K562 (cell line): Measurements from ENCODE around the gene NMRAL1.

ENCODE experiments used
- CTCF ChIP-seq, 3 experiments: IDR thresholded peaks in 2 of 3; conservative IDR thresholded peaks in 1 of 3; 2 replicates each; pipeline ENCODE4 v1.5.1; 2011 to 2012; ENCODE audit warnings: low read length in 3 of 3, mild to moderate bottlenecking in 3 of 3, control low read depth in 2 of 3, improper control_type of control experiment in 1 of 3, inconsistent platforms in 1 of 3, low read depth in 1 of 3, mixed read lengths in 1 of 3, moderate library complexity in 1 of 3; ENCODE audit not compliant: insufficient read depth in 2 of 3
- ELK1 ChIP-seq: sonication (generic); formaldehyde crosslinking; IDR thresholded peaks from 2 replicates; pipeline ENCODE4 v1.8.1; 2022; ENCODE audit warnings: missing genetic modification reagents
- HOMEZ ChIP-seq: fragments of 250-450 bp; sonication (Bioruptor Pico); IDR thresholded peaks from 2 replicates; pipeline ENCODE4 v1.4.0; 2020; ENCODE audit warnings: mild to moderate bottlenecking, moderate library complexity
- JUND ChIP-seq, 2 experiments: IDR thresholded peaks; 2 replicates in 1 of 2; 3 replicates in 1 of 2; pipeline ENCODE4 v1.6.1; 2011; ENCODE audit warnings: borderline replicate concordance in 2 of 2, low read depth in 2 of 2, low read length in 2 of 2, improper control_type of control experiment in 1 of 2, missing biosample characterization in 1 of 2, missing genetic modification characterization in 1 of 2, missing genetic modification reagents in 1 of 2
- LEF1 ChIP-seq: fragments of 450-650 bp; IDR thresholded peaks from 2 replicates; pipeline ENCODE4 v1.6.1; 2016; ENCODE audit warnings: mild to moderate bottlenecking
- RNF2 ChIP-seq: sonication (generic); IDR thresholded peaks from 2 replicates; pipeline ENCODE4 v1.6.1; 2016
- SRSF1 ChIP-seq: fragments of 200-400 bp; formaldehyde crosslinking; IDR thresholded peaks from 2 replicates; pipeline ENCODE4 v1.6.1; 2017; ENCODE audit warnings: mild to moderate bottlenecking, low read depth, low read length, moderate library complexity
- TAF1 ChIP-seq: IDR thresholded peaks from 2 replicates; pipeline ENCODE4 v1.6.1; 2011; ENCODE audit warnings: mild to moderate bottlenecking, low read length, moderate library complexity; ENCODE audit not compliant: insufficient read depth, control insufficient read depth, severe bottlenecking; ENCODE audit errors: extremely low read depth

GRCh38 chr16:4489030-4489429 lies 14.6 kb upstream of the NMRAL1 start:
- TF ChIP-seq LEF1 (no peak), CTCF (IDR thresholded peaks at IDR 0.05 in 2 of 3, conservative IDR thresholded peaks at IDR 0.05 in 1 of 3; ENCODE audit: insufficient read depth in 2 of 3, low read depth in 1 of 3, low read length in 3 of 3) (no peak), TAF1 (no peak), RNF2 (no peak), HOMEZ (no peak), JUND (IDR thresholded peaks at IDR 0.05; ENCODE audit: borderline replicate concordance, low read depth, low read length) (no peak), JUND (tag; IDR thresholded peaks at IDR 0.05; ENCODE audit: borderline replicate concordance, low read depth, low read length) (no peak), ELK1 (CRISPR knock-in tag) (no peak), SRSF1 (no peak)
